ENCODE results near the gene MRPS18C. TPM values are rescaled to one million over a fixed set of nuclear protein-coding genes. Genes with fewer than 3 reads are reported as not detected.

The MRPS18C gene
- total and polyA plus RNA-seq, 9 of the 15 experiments (the other 6 are each of a cell fraction or from before 2014, with no cell fraction given): 54.3 to 390 (median 138) TPM

DNA sequence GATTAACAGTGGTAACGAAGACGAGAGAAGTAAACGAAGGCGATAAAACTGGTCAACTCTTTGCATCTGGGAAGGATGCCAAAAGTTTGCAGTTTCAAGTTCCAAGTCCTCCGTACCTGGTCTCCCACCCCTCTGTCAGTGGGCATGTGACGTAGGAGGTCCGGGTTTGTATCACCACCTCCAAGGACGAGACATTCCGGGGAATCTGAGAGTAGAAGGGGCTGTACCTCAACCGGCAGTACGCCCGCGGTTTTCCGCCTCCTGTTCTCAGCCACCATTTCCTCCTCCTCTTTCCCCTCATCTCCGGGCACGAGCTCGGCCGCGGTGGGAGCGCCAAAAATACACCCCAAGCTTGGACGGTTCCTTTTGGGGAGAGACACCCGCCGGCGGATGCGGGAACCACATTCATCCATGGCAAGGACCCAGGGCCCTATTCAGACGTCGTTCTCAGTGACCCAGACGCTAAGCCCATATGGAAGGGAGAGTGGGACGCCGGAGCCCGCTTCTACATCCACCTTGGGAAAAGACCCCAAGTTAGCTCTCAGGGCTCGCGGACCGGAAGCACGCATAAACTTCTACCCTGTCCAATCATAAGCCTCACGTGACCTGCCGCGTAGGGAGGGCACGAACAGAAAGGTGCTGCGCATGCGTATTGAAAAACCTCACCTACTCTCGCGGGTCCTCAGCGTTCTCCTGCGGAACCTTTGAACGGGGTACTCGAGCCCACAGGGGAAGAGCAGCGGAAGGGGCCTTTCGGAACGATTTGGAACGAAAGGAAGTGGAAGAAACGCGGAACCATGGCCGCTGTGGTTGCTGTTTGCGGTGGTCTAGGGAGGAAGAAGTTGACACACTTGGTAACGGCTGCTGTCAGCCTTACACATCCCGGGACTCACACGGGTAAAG is at the start of gene MRPS18C, which contains the start of gene HELQ (continued):
- TF ChIP-seq CHD4 (IDR thresholded peaks at IDR 0.05; ENCODE audit: insufficient read depth, insufficient replicate concordance, low read depth, low read length, poor library complexity, severe bottlenecking): no peak
- TF ChIP-seq HNRNPLL (IDR thresholded peaks at IDR 0.05; ENCODE audit: low read depth, low read length, poor library complexity, severe bottlenecking): peak; percentile 61
- TF ChIP-seq HNRNPUL1 (IDR thresholded peaks at IDR 0.05; ENCODE audit: low read length): no peak
- 0 out of 2 replicates have a peak, but pooled peaks have one; percentile 28 for TF ChIP-seq FOXP4 (CRISPR knock-in tag; IDR thresholded peaks at IDR 0.05; ENCODE audit: borderline replicate concordance)
- TF ChIP-seq GATA2 (CRISPR knock-in tag; IDR thresholded peaks at IDR 0.05): no peak
- peak; percentile 98 for TF ChIP-seq XRCC5 (IDR thresholded peaks at IDR 0.05; ENCODE audit: low read depth, low read length)
- TF ChIP-seq RBM14 (IDR thresholded peaks at IDR 0.05; ENCODE audit: borderline replicate concordance, insufficient read depth, low read depth, low read length): no peak
- TF ChIP-seq BACH1 (tag; IDR thresholded peaks at IDR 0.05): peak; percentile 57; the same call in 1 of the 2 replicates
- TF ChIP-seq SMC3 (conservative IDR thresholded peaks at IDR 0.05; ENCODE audit: insufficient read depth, low read depth, low read length): 0 out of 2 replicates have a peak, but pooled peaks have one; percentile 10
- peak; percentile 99 for TF ChIP-seq ZEB2 (IDR thresholded peaks at IDR 0.05)
- no peak for TF ChIP-seq ZNF282 (CRISPR knock-in tag; IDR thresholded peaks at IDR 0.05)
- peak; percentile 96; the same call in 1 of the 2 replicates for TF ChIP-seq PHF8 (IDR thresholded peaks at IDR 0.05; ENCODE audit: borderline replicate concordance, low read length)
- TF ChIP-seq CBFA2T2 (conservative IDR thresholded peaks at IDR 0.05): peak; percentile 82
- TF ChIP-seq HDAC3 (IDR thresholded peaks at IDR 0.05; ENCODE audit: borderline replicate concordance, partially characterized antibody): no peak
- TF ChIP-seq CEBPG (CRISPR knock-in tag; IDR thresholded peaks at IDR 0.05): no peak
- no peak for TF ChIP-seq CEBPG (tag; conservative IDR thresholded peaks at IDR 0.05 in 1 of 2, IDR thresholded peaks at IDR 0.05 in 1 of 2)
- TF ChIP-seq CREM (IDR thresholded peaks at IDR 0.05; ENCODE audit: low read depth): peak; percentile 88
- TF ChIP-seq, protein P1, sequence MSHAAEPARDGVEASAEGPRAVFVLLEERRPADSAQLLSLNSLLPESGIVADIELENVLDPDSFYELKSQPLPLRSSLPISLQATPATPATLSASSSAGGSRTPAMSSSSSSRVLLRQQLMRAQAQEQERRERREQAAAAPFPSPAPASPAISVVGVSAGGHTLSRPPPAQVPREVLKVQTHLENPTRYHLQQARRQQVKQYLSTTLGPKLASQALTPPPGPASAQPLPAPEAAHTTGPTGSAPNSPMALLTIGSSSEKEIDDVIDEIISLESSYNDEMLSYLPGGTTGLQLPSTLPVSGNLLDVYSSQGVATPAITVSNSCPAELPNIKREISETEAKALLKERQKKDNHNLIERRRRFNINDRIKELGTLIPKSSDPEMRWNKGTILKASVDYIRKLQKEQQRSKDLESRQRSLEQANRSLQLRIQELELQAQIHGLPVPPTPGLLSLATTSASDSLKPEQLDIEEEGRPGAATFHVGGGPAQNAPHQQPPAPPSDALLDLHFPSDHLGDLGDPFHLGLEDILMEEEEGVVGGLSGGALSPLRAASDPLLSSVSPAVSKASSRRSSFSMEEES (CRISPR knock-in tag; IDR thresholded peaks at IDR 0.05): peak; percentile 98
- peak; percentile 85 for TF ChIP-seq TAF7 (tag; IDR thresholded peaks at IDR 0.05)
- no peak for TF ChIP-seq ZNF398 (CRISPR knock-in tag; IDR thresholded peaks at IDR 0.05)
- TF ChIP-seq RNF2 (IDR thresholded peaks at IDR 0.05): peak; percentile 84; the same call in 1 of the 2 replicates
